AG04449 (cell line): ENCODE data around the gene LAT.

Source experiments
- CTCF ChIA-PET: fragments of 350-600 bp; formaldehyde crosslinking; extraction: SDS; loops from one replicate; lab custom pipeline; 2021; ENCODE audit warnings: antibody characterized with exemption; lab: Yijun Ruan, JAX
- POLR2A ChIA-PET: fragments of 400-600, 350-600 bp; formaldehyde crosslinking; extraction: SDS; loops from one replicate; lab custom pipeline; 2020; ENCODE audit warnings: antibody characterized with exemption, inconsistent platforms; lab: Yijun Ruan, JAX
- DNase-seq: peaks from one replicate; pipeline ENCODE4 v3.0.0-alpha.2; 2010; ENCODE audit warnings: low read depth, low spot score
- H3K4me3 ChIP-seq: 2 replicates; pipeline ENCODE4 v1.5.1; 2011; ENCODE audit warnings: low read depth, mild to moderate bottlenecking, control low read depth, low read length
- TF ChIP-seq, protein P1 (sequence below): IDR thresholded peaks from one replicate; pipeline ENCODE4 v1.5.1; 2011; ENCODE audit warnings: mild to moderate bottlenecking, moderate library complexity, low read length, control low read depth, inconsistent platforms; ENCODE audit not compliant: insufficient read depth; ENCODE audit errors: missing control alignments

Gene LAT

DNA sequence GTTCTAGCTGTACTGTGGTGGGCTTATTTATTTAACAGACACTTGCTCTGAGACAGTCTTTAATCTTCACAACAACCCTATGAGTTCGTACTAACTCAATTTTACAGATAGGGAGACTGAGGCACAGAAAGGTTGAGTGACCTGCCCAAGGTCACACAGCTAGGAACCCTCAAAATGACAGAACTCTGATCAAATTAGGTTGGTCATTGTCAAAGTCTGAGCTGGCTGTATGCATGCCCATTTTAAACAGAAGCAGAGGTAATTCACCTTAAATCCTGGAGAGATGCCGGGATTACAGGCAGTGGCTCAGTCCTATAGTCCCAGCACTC, 24.9 kb downstream of the LAT start:
- DNase-seq: no peak
- ChIA-PET POLR2A (no interaction called here), CTCF (interaction anchor here (1.3 kb wide), 1 partner anchor 11 kb away, joined by 3 read pairs; no protein-coding TSS in a partner anchor)
- H3K4me3 ChIP-seq: no peak overlapping the region
- TF ChIP-seq, protein P1, sequence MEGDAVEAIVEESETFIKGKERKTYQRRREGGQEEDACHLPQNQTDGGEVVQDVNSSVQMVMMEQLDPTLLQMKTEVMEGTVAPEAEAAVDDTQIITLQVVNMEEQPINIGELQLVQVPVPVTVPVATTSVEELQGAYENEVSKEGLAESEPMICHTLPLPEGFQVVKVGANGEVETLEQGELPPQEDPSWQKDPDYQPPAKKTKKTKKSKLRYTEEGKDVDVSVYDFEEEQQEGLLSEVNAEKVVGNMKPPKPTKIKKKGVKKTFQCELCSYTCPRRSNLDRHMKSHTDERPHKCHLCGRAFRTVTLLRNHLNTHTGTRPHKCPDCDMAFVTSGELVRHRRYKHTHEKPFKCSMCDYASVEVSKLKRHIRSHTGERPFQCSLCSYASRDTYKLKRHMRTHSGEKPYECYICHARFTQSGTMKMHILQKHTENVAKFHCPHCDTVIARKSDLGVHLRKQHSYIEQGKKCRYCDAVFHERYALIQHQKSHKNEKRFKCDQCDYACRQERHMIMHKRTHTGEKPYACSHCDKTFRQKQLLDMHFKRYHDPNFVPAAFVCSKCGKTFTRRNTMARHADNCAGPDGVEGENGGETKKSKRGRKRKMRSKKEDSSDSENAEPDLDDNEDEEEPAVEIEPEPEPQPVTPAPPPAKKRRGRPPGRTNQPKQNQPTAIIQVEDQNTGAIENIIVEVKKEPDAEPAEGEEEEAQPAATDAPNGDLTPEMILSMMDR: no peak

DNA sequence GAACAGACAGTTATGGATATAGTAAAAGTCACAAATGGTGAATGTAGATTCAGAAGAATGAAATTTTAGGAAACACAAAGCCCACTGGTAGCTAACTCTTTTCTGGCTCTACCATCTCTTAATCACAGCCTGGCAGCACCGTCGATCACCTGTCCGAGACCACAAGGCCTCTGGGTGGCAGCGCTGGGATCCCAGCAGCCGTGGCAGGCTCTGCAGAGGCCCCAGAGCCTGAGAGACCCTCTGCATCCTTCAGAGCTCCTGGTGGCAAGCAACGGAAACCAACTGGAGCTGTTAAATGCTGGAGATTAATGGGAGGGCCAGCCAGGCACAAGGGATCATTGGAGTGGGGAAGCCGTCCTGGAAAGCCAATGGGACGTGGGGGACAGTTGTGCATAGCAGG, 26.3 kb downstream of the LAT start:
- ChIA-PET CTCF (no interaction called here), POLR2A (interaction anchor here (0.6 kb wide), 1 partner anchor 951 kb away, joined by 3 read pairs; the partner anchor contains the start of gene TMEM219)
- TF ChIP-seq, protein P1: no peak
- H3K4me3 ChIP-seq: no peak overlapping the region
- no peak for DNase-seq

DNA sequence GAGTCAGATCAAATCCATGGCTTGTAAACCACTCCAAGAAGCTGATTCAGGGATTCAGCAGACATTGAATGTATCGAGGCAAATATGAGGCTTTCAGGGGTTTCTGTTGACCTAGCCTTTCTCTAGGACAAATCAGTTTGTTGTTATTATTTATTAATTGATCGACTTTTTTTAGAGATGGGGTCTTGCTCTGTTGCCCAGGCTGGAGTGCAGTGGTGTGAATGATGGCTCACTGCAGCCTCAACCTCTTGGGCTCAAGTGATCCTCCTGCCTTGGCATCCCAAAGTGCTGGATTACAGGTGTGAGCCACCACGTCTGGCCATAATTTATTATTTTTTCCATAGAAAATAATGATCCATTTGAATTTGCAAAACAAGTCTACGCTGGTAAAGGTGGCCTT, 27.0 kb downstream of the LAT start:
- POLR2A ChIA-PET: no interaction called here
- CTCF ChIA-PET: no interaction called here
- no peak for DNase-seq
- no peak overlapping the region for H3K4me3 ChIP-seq
- TF ChIP-seq, protein P1: no peak

DNA sequence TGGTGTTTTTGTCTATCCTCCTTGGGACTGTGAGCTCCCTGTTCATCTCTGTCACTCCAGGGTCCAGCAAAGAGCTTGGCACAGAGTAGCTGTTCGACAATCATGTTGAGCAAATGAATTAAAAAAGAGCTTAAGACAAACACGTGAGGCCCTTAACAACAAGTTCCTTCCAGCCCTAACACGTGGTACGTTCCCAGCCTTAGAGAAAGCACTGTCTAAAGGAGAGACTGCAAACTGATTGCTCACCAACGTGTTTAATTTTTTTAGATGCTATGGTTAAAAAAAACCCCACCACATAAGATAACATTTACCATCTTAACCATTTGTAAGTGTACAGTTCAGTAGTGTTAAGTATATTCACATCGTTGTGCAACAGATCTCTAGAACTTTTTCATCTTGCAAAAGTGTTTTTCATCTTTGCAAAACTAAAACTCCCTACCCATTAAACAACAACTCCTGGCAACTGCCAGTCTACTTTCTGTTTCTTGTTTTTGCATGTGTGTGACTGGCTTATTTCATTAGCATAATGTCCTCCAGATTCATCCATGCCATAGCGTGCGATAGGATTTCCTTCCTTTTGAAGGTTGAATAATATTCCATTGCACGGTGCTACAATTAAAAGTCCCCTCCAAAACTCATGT, 28.2 kb downstream of the LAT start:
- DNase-seq: no peak
- no peak overlapping the region for H3K4me3 ChIP-seq
- POLR2A ChIA-PET: no interaction called here

DNA sequence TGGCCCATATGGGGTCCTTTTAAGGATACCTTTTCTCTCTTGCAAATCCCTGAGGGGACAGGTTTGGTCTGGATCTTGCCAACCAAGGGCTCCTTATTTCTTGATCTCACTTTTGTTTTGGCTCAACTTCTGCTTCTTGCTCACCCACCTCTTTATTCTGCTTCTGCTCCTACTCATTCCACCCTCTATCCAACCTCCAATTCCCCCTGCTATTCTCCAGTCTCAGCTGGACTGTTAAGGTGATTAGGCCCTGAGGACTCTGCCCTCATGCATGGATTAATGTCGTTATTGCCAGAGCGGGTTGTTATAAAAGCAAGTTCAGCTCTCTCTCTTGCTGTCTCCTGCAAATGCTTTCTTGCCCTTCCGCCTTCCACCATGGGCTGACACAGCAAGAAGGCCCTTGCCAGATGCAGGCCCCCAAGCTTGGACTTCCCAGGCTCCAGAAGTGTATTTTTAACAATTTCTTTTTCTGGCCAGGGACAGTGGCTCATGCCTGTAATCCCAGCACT, 29.8 kb downstream of the LAT start:
- POLR2A ChIA-PET: no interaction called here
- DNase-seq: no peak
- CTCF ChIA-PET: no interaction called here
- TF ChIP-seq, protein P1: no peak
- no peak overlapping the region for H3K4me3 ChIP-seq

More for the DNA sequence above, 28.2 kb downstream of the LAT start:
- TF ChIP-seq, protein P1: no peak
- CTCF ChIA-PET: no interaction called here

DNA sequence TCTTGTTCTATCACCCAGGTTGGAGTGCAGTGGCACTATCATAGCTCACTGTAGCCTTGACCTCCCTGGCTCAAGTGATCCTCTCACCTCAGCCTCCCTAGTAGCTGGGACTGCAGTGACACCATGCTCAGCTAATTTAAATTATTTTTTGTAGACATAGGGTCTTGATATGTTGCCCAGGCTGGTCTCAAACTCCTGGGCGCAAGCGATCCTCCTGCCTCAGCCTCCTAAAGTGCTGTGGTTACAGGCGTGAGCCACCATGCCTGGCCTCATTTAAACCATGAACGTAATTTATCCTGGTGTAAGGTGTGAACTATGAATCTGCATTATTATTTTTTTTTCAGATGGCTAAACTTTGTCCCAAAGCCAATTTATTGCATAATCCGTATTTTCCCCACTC, 37.3 kb downstream of the LAT start:
- ChIA-PET CTCF (no interaction called here), POLR2A (interaction anchor here (0.6 kb wide), 1 partner anchor 71 kb away, joined by 3 read pairs; the partner anchor contains the start of gene NFATC2IP)
- no peak for DNase-seq
- H3K4me3 ChIP-seq: no peak overlapping the region
- TF ChIP-seq, protein P1: no peak
